ENCODE results near the gene COMMD8. TPM values are rescaled to one million over a fixed set of nuclear protein-coding genes. Genes with fewer than 3 reads are reported as not detected.

The COMMD8 gene
- total and polyA plus RNA-seq, 10 of the 15 experiments (the other 5 are each of a cell fraction or from before 2014, with no cell fraction given), result 27.6 to 156 (median 48.4) TPM

Other genes with a start within 250 kb of the COMMD8 start
- 16.5 and 20.3 TPM in 2 replicates for gene ATP10D, start 21.6 kb upstream of the COMMD8 start, total RNA-seq (2014; rRNA removed)
- 20.7 and 20.8 TPM in 2 replicates for gene ATP10D, start 21.6 kb upstream of the COMMD8 start, total RNA-seq (2014; rRNA removed; fragmentation: Illumina TruSeq; extraction: Trizol)
- gene ATP10D, start 21.6 kb upstream of the COMMD8 start, total RNA-seq (2021), result 30.0 and 31.7 TPM in 2 replicates
- 50.3 and 60.3 TPM in 2 replicates for gene ATP10D, start 21.6 kb upstream of the COMMD8 start, polyA plus RNA-seq (2011; rRNA removed)
- 18.7 and 19.8 TPM in 2 replicates for gene ATP10D, start 21.6 kb upstream of the COMMD8 start, polyA plus RNA-seq (2014; fragmentation: Illumina TruSeq; extraction: Trizol)
- gene ATP10D, start 21.6 kb upstream of the COMMD8 start, polyA plus RNA-seq (2014; fragmentation: Nextera tagmentation; extraction: Ambion mirVana), result 10 to 100 TPM; 10.2 to 18.0 TPM
- 9.4 and 11.2 TPM in 2 replicates for gene ATP10D, start 21.6 kb upstream of the COMMD8 start, polyA plus RNA-seq (2014; rRNA removed)
- 10 to 100 TPM; 19.4 to 25.6 TPM for gene ATP10D, start 21.6 kb upstream of the COMMD8 start, polyA plus RNA-seq (2016; fragmentation: Nextera tagmentation; extraction: Ambion mirVana)